Measurements from ENCODE around the gene EXOC4. TPM values are rescaled to one million over a fixed set of nuclear protein-coding genes. Genes with fewer than 3 reads are reported as not detected.

The EXOC4 gene
- total and polyA plus RNA-seq, 12 donors = 7.5 to 41.7 (median 34.6) TPM

- no peak for TF ChIP-seq CTCF (IDR thresholded peaks at IDR 0.05)
Observed at GRCh38 chr7:133511708-133512107, 258.8 kb downstream of the EXOC4 start.

GRCh38 chr7:133512560-133512959 lies 259.7 kb downstream of the EXOC4 start:
- no peaks in the 10 kb centered on the region for H3K36me3 ChIP-seq
- H3K9me3 ChIP-seq = no peaks in the 10 kb centered on the region
- WGBS, 2 donors = 98% methylated on average over 11 of the region's 11 CpGs
- DNase-seq (no peak), ATAC-seq (no peak)
- intact Hi-C loops (cut with DNase I) = no loop called here
- no peak overlapping the region for H3K4me3 ChIP-seq
- no peak overlapping the region for H3K27ac ChIP-seq
- no peak for TF ChIP-seq CTCF (IDR thresholded peaks at IDR 0.05)
- no peaks in the 10 kb centered on the region for H3K27me3 ChIP-seq
- no peaks in the 10 kb centered on the region for H3K4me1 ChIP-seq

More at GRCh38 chr7:133511708-133512107, 258.8 kb downstream of the EXOC4 start:
- intact Hi-C loops (cut with DNase I) = no loop called here
- DNase-seq (no peak), ATAC-seq (no peak)
- H3K27me3 ChIP-seq = no peaks in the 10 kb centered on the region
- no peaks in the 10 kb centered on the region for H3K36me3 ChIP-seq
- H3K4me1 ChIP-seq = no peaks in the 10 kb centered on the region
- no peaks in the 10 kb centered on the region for H3K9me3 ChIP-seq
- no peak overlapping the region for H3K4me3 ChIP-seq
- WGBS, 2 donors = 98% methylated on average over 5 of the region's 5 CpGs
- H3K27ac ChIP-seq = no peak overlapping the region

- Histone ChIP-seq H3K36me3 (no peaks in the 10 kb centered on the region), H3K27me3 (no peaks in the 10 kb centered on the region), H3K9me3 (no peaks in the 10 kb centered on the region), H3K27ac (no peak overlapping the region), H3K4me1 (no peaks in the 10 kb centered on the region), H3K4me3 (no peak overlapping the region)
- DNase-seq (no peak), ATAC-seq (no peak)
- WGBS, 2 donors = 91 to 96% methylated on average over 2 of the region's 2 CpGs
- intact Hi-C loops (cut with DNase I) = no loop called here
- no peak for TF ChIP-seq CTCF (IDR thresholded peaks at IDR 0.05)
Observed at GRCh38 chr7:133513608-133514007, 260.7 kb downstream of the EXOC4 start.

GRCh38 chr7:133514551-133514950 lies 261.7 kb downstream of the EXOC4 start:
- Histone ChIP-seq H3K27me3 (no peaks in the 10 kb centered on the region), H3K36me3 (no peaks in the 10 kb centered on the region), H3K4me3 (no peak overlapping the region), H3K9me3 (no peaks in the 10 kb centered on the region), H3K4me1 (no peaks in the 10 kb centered on the region), H3K27ac (no peak overlapping the region)
- TF ChIP-seq CTCF (IDR thresholded peaks at IDR 0.05) = no peak
- DNase-seq (no peak), ATAC-seq (no peak)
- intact Hi-C loops (cut with DNase I) = no loop called here

GRCh38 chr7:133517766-133518165 lies 264.9 kb downstream of the EXOC4 start:
- 88 to 94% methylated on average over 4 of the region's 4 CpGs for WGBS, 2 donors
- no peak for TF ChIP-seq CTCF (IDR thresholded peaks at IDR 0.05)
- no peaks in the 10 kb centered on the region for H3K9me3 ChIP-seq
- H3K4me3 ChIP-seq = no peak overlapping the region
- DNase-seq = no peak
- no peaks in the 10 kb centered on the region for H3K27me3 ChIP-seq
- no peak overlapping the region for H3K27ac ChIP-seq
- no peak for ATAC-seq
- H3K36me3 ChIP-seq = no peaks in the 10 kb centered on the region
- intact Hi-C loops (cut with DNase I) = no loop called here
- H3K4me1 ChIP-seq = no peaks in the 10 kb centered on the region

Data from heart right ventricle (tissue), 16 donors.